OCI-LY7 (cell line): Measurements from ENCODE around the gene GIMAP2. TPM values are rescaled to one million over a fixed set of nuclear protein-coding genes. Genes with fewer than 3 reads are reported as not detected.

Experiments
- BruUV-seq: library from RNA; stranded (reverse); fragments of 400-500 nt; replicated peaks from 2 replicates; lab custom pipeline; 2021; lab: Mats Ljungman, UMichigan
- CTCF ChIA-PET: fragments of 300-600 bp; sonication (Branson Sonifier 250); formaldehyde crosslinking; loops from one replicate; lab custom pipeline; 2022; ENCODE audit warnings: antibody characterized with exemption; ENCODE audit not compliant: unreplicated experiment; lab: Charles Lee
- POLR2A ChIA-PET: fragments of 300-600 bp; sonication (Branson Sonifier 250); formaldehyde crosslinking; loops from one replicate; lab custom pipeline; 2022; ENCODE audit warnings: antibody characterized with exemption; lab: Charles Lee
- DNase-seq: peaks from one replicate; pipeline ENCODE4 v3.0.0-alpha.2; 2015; ENCODE audit warnings: low spot score
- H2AFZ ChIP-seq: fragments of 200-600 bp; sonication (generic), shearing (Covaris generic); 2 replicates; pipeline ENCODE4 v1.6.1; 2014; ENCODE audit warnings: mild to moderate bottlenecking, antibody characterized with exemption, low read length, moderate library complexity
- H3K27ac ChIP-seq: fragments of 200-600 bp; sonication (generic); 2 replicates; pipeline ENCODE4 v1.5.1; 2014; ENCODE audit warnings: mixed run types, low read depth, mild to moderate bottlenecking, moderate library complexity, low read length, inconsistent platforms; ENCODE audit not compliant: poor library complexity, severe bottlenecking
- H3K36me3 ChIP-seq: fragments of 200-600 bp; sonication (generic); 2 replicates; pipeline ENCODE4 v1.6.1; 2014; ENCODE audit warnings: mild to moderate bottlenecking, antibody characterized with exemption, low read length, moderate library complexity, mixed read lengths; ENCODE audit not compliant: insufficient read depth
- H3K4me1 ChIP-seq: fragments of 200-600 bp; sonication (generic); 2 replicates; pipeline ENCODE4 v1.5.1; 2014; ENCODE audit warnings: mild to moderate bottlenecking, low read length; ENCODE audit not compliant: insufficient read depth, poor library complexity, severe bottlenecking
- H3K4me2 ChIP-seq: fragments of 200-600 bp; sonication (generic); 2 replicates; pipeline ENCODE4 v1.6.1; 2014; ENCODE audit warnings: mild to moderate bottlenecking, low read length
- H3K4me3 ChIP-seq: fragments of 200-600 bp; sonication (generic); 2 replicates; pipeline ENCODE4 v1.5.1; 2014; ENCODE audit warnings: mild to moderate bottlenecking, low read depth, low read length; ENCODE audit not compliant: poor library complexity, severe bottlenecking
- H3K79me2 ChIP-seq: fragments of 200-600 bp; sonication (generic); 2 replicates; pipeline ENCODE4 v1.6.1; 2016; ENCODE audit warnings: low read depth, mild to moderate bottlenecking, low read length, moderate library complexity, mixed read lengths; ENCODE audit not compliant: insufficient read depth
- H3K9me2 ChIP-seq: fragments of 200-600 bp; sonication (generic); 2 replicates; pipeline ENCODE4 v1.6.1; 2016; ENCODE audit warnings: mild to moderate bottlenecking, low read length, mixed read lengths; ENCODE audit not compliant: insufficient read depth
- H3K9me3 ChIP-seq: fragments of 200-600 bp; sonication (generic); 2 replicates; pipeline ENCODE4 v1.6.1; 2014; ENCODE audit warnings: mild to moderate bottlenecking, mixed run types, low read length, mixed read lengths
- H4K20me1 ChIP-seq: fragments of 200-600 bp; sonication (generic); 2 replicates; pipeline ENCODE4 v1.6.1; 2014; ENCODE audit warnings: mild to moderate bottlenecking, antibody characterized with exemption, low read length, moderate library complexity, mixed read lengths; ENCODE audit not compliant: insufficient read depth
- EZH2phosphoT487 ChIP-seq: fragments of 200-600 bp; sonication (generic); IDR thresholded peaks from 2 replicates; pipeline ENCODE4 v1.6.1; 2018; ENCODE audit warnings: low read depth, borderline replicate concordance, mild to moderate bottlenecking, mixed run types, antibody characterized with exemption, low read length, moderate library complexity, mixed read lengths
- intact Hi-C: fragments of 100-400 bp; cut with micrococcal nuclease; formaldehyde crosslinking; loops from one replicate; pipeline ENCODE4 v1.10.0; 2022; ENCODE audit not compliant: unreplicated experiment
- total RNA-seq, 2 experiments: library from RNA; depleted of rRNA in 1 of 2; stranded (reverse); fragments of >200 nt in 1 of 2; shearing (Covaris generic) in 1 of 2; gene quantifications; 2 replicates each; pipeline ENCODE4 v1.2.3, GENCODE V29; 2014 to 2022
- TF ChIP-seq, protein P1 (sequence below): fragments of 200-600 bp; sonication (generic); conservative IDR thresholded peaks from 2 replicates; pipeline ENCODE4 v1.5.1; 2014; ENCODE audit warnings: mild to moderate bottlenecking, antibody characterized with exemption, low read length, moderate library complexity, mixed read lengths

The GIMAP2 gene
- total RNA-seq, 2 experiments from 2014 or later: not detected

DNA sequence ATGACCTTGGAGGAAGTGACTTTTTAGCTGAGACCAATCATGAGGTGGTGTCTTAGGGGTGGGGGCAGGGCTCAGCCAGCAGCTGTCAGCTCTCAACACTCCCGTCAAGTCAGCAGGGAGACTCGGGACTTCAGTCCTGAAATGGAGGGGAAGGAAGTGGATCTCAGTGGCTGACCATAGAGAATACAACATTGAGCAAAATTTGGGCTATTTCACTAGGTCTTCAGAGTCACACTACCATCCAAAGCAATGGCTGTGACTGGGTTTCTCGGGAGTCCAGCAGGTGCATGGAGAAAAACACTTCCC lies 36.5 kb upstream of the GIMAP2 start:
- Histone ChIP-seq H3K27ac (no peak overlapping the region), H3K79me2 (no peaks in the 10 kb centered on the region), H3K4me2 (no peak overlapping the region), H3K36me3 (no peaks in the 10 kb centered on the region), H4K20me1 (no peaks in the 10 kb centered on the region), H3K4me3 (no peak overlapping the region), H2AFZ (no peak overlapping the region), H3K9me3 (no peaks in the 10 kb centered on the region), H3K4me1 (no peaks in the 10 kb centered on the region), H3K9me2 (no peaks in the 10 kb centered on the region)
- CTCF ChIA-PET: no interaction called here
- TF ChIP-seq EZH2phosphoT487: no peak
- TF ChIP-seq, protein P1, sequence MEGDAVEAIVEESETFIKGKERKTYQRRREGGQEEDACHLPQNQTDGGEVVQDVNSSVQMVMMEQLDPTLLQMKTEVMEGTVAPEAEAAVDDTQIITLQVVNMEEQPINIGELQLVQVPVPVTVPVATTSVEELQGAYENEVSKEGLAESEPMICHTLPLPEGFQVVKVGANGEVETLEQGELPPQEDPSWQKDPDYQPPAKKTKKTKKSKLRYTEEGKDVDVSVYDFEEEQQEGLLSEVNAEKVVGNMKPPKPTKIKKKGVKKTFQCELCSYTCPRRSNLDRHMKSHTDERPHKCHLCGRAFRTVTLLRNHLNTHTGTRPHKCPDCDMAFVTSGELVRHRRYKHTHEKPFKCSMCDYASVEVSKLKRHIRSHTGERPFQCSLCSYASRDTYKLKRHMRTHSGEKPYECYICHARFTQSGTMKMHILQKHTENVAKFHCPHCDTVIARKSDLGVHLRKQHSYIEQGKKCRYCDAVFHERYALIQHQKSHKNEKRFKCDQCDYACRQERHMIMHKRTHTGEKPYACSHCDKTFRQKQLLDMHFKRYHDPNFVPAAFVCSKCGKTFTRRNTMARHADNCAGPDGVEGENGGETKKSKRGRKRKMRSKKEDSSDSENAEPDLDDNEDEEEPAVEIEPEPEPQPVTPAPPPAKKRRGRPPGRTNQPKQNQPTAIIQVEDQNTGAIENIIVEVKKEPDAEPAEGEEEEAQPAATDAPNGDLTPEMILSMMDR: no peak
- intact Hi-C loops: no loop called here
- POLR2A ChIA-PET: no interaction called here
- BruUV-seq: no TSS peak
- DNase-seq: no peak

DNA sequence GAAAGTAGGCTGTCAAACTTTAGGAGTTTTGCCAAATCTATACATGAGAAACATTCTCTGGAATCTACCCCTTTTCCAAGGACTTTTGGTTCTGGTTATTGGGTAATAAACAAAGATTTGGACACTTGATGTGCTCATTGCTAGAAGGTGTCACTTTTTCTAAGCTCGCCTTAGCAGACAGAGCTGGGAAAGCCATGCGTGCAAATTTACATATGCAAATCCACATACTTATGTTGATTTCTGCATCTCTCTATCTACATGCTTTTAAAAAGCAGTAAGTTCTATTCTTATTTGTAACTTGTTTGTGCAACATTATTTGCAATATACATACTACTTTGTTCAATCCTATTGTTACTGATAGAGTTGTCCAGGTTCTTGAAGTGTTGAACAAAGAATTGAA lies 30.8 kb upstream of the GIMAP2 start:
- Histone ChIP-seq H3K4me2 (no peak overlapping the region), H3K27ac (no peak overlapping the region), H2AFZ (no peak overlapping the region), H3K4me3 (no peak overlapping the region), H4K20me1 (no peaks in the 10 kb centered on the region), H3K9me3 (no peaks in the 10 kb centered on the region), H3K36me3 (no peaks in the 10 kb centered on the region), H3K4me1 (no peaks in the 10 kb centered on the region), H3K9me2 (no peaks in the 10 kb centered on the region), H3K79me2 (no peaks in the 10 kb centered on the region)
- intact Hi-C loops: no loop called here
- BruUV-seq: no TSS peak
- CTCF ChIA-PET: no interaction called here
- TF ChIP-seq, protein P1: no peak
- no peak for TF ChIP-seq EZH2phosphoT487
- POLR2A ChIA-PET: no interaction called here
- no peak for DNase-seq

DNA sequence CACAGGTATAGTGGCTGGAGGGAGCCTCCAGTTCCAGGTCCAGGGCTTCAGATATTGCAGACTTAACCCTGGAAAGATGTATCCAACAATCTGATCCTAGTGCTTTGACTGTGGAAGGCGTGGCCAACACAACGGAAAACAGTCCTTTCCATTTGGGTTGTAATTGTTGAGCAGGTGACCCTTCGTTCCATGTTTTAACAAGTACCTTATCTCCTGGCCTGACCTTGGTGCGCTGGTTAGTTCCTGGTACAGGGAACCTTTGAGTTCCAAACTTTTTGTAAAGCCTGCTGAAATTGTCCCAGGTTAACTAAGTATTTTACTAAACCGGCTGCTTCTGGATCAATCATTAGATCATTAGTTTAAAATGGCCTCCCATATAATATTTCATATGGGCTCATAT lies 29.5 kb upstream of the GIMAP2 start:
- ChIA-PET POLR2A (no interaction called here), CTCF (no interaction called here)
- H3K36me3 ChIP-seq: no peaks in the 10 kb centered on the region
- H4K20me1 ChIP-seq: no peaks in the 10 kb centered on the region
- no peak for DNase-seq
- H3K4me1 ChIP-seq: no peaks in the 10 kb centered on the region
- no peak overlapping the region for H3K4me3 ChIP-seq
- H3K79me2 ChIP-seq: no peaks in the 10 kb centered on the region
- no peak overlapping the region for H3K27ac ChIP-seq
- TF ChIP-seq, protein P1: no peak
- TF ChIP-seq EZH2phosphoT487: no peak
- no TSS peak for BruUV-seq
- no peak overlapping the region for H2AFZ ChIP-seq
- H3K4me2 ChIP-seq: no peak overlapping the region
- intact Hi-C loops: no loop called here
- no peaks in the 10 kb centered on the region for H3K9me2 ChIP-seq
- no peaks in the 10 kb centered on the region for H3K9me3 ChIP-seq
